IPS-18c (cell line): ENCODE data around the gene FRMPD1.

ENCODE experiments used
- H3K4me3 ChIP-seq: 2 replicates; pipeline ENCODE4 v1.7.0; 2013; ENCODE audit warnings: low read depth, mild to moderate bottlenecking, low read length, moderate library complexity; ENCODE audit not compliant: insufficient read depth
- H3K9me3 ChIP-seq: one replicate; pipeline ENCODE4 v1.6.1; 2013; ENCODE audit warnings: mild to moderate bottlenecking, low read length, moderate library complexity; ENCODE audit not compliant: control insufficient read depth, insufficient read depth

The FRMPD1 gene

GRCh38 chr9:37623267-37623666 is 27.5 kb upstream of the FRMPD1 start:
- H3K9me3 ChIP-seq, result no peaks in the 10 kb centered on the region

GRCh38 chr9:37624073-37624472 is 26.7 kb upstream of the FRMPD1 start:
- no peaks in the 10 kb centered on the region for H3K9me3 ChIP-seq
- no peak overlapping the region for H3K4me3 ChIP-seq

More at GRCh38 chr9:37623267-37623666, 27.5 kb upstream of the FRMPD1 start:
- no peak overlapping the region for H3K4me3 ChIP-seq

GRCh38 chr9:37625036-37625757 is 25.6 kb upstream of the FRMPD1 start:
- H3K9me3 ChIP-seq, result no peaks in the 10 kb centered on the region

GRCh38 chr9:37625758-37626147 is 25.0 kb upstream of the FRMPD1 start:
- no peaks in the 10 kb centered on the region for H3K9me3 ChIP-seq
- H3K4me3 ChIP-seq, result no peak overlapping the region

More at GRCh38 chr9:37625036-37625757, 25.6 kb upstream of the FRMPD1 start:
- no peak overlapping the region for H3K4me3 ChIP-seq

- no peak overlapping the region for H3K4me3 ChIP-seq
- H3K9me3 ChIP-seq, result no peaks in the 10 kb centered on the region
Measured at GRCh38 chr9:37626708-37627292, 24.0 kb upstream of the FRMPD1 start.

- H3K9me3 ChIP-seq, result no peaks in the 10 kb centered on the region
- H3K4me3 ChIP-seq, result no peak overlapping the region
Measured at GRCh38 chr9:37632479-37632878, 18.3 kb upstream of the FRMPD1 start.

- Histone ChIP-seq H3K9me3 (no peaks in the 10 kb centered on the region), H3K4me3 (no peak overlapping the region)
Measured at GRCh38 chr9:37635808-37636207, 14.9 kb upstream of the FRMPD1 start.

- no peak overlapping the region for H3K4me3 ChIP-seq
- H3K9me3 ChIP-seq, result no peaks in the 10 kb centered on the region
Measured at GRCh38 chr9:37636511-37637448, 14.0 kb upstream of the FRMPD1 start.

GRCh38 chr9:37639109-37639762 is 11.5 kb upstream of the FRMPD1 start:
- no peak overlapping the region for H3K4me3 ChIP-seq
- H3K9me3 ChIP-seq, result no peaks in the 10 kb centered on the region

GRCh38 chr9:37639841-37640240 is 10.9 kb upstream of the FRMPD1 start:
- no peak overlapping the region for H3K4me3 ChIP-seq

GRCh38 chr9:37640246-37640645 is 10.5 kb upstream of the FRMPD1 start:
- Histone ChIP-seq H3K4me3 (no peak overlapping the region), H3K9me3 (no peaks in the 10 kb centered on the region)

More at GRCh38 chr9:37639841-37640240, 10.9 kb upstream of the FRMPD1 start:
- H3K9me3 ChIP-seq, result no peaks in the 10 kb centered on the region

- H3K9me3 ChIP-seq, result no peaks in the 10 kb centered on the region
- no peak overlapping the region for H3K4me3 ChIP-seq
Measured at GRCh38 chr9:37641331-37641730, 9.4 kb upstream of the FRMPD1 start.

- Histone ChIP-seq H3K4me3 (no peak overlapping the region), H3K9me3 (no peaks in the 10 kb centered on the region)
Measured at GRCh38 chr9:37643214-37643613, 7.5 kb upstream of the FRMPD1 start.

- no peak overlapping the region for H3K4me3 ChIP-seq
- H3K9me3 ChIP-seq, result peaks cover under 1% of the 10 kb centered on the region
Measured at GRCh38 chr9:37645903-37646506, 4.7 kb upstream of the FRMPD1 start.

GRCh38 chr9:37650299-37650872 is 368 bp upstream of the FRMPD1 start:
- peak overlapping the region; percentile 31; the same call in 1 of the 2 replicates for H3K4me3 ChIP-seq

GRCh38 chr9:37652261-37652660 is 1.5 kb downstream of the FRMPD1 start:
- Histone ChIP-seq H3K4me3 (no peak overlapping the region), H3K9me3 (peaks cover 2% of the 10 kb centered on the region)

More at GRCh38 chr9:37650299-37650872, 368 bp upstream of the FRMPD1 start:
- peaks cover 2% of the 10 kb centered on the region for H3K9me3 ChIP-seq
